MM.1S (cell line): ENCODE results near the gene FAM20A.

ENCODE experiments used
- EZH2 ChIP-seq: fragments of 300-600 bp; sonication (generic); optimal IDR thresholded peaks from 2 replicates; pipeline ENCODE3; 2017; ENCODE audit warnings: low read depth, mild to moderate bottlenecking, antibody characterized with exemption, low read length, mixed read lengths
- EZH2phosphoT487 ChIP-seq: fragments of 300-600 bp; sonication (generic); IDR thresholded peaks from 2 replicates; pipeline ENCODE4 v1.6.1; 2018; ENCODE audit warnings: antibody characterized with exemption, low read length
- TF ChIP-seq, protein P1 (sequence below): fragments of 300-600 bp; sonication (generic); IDR thresholded peaks from 2 replicates; pipeline ENCODE4 v1.5.1; 2016; ENCODE audit warnings: antibody characterized with exemption, low read length, mixed read lengths

DNA sequence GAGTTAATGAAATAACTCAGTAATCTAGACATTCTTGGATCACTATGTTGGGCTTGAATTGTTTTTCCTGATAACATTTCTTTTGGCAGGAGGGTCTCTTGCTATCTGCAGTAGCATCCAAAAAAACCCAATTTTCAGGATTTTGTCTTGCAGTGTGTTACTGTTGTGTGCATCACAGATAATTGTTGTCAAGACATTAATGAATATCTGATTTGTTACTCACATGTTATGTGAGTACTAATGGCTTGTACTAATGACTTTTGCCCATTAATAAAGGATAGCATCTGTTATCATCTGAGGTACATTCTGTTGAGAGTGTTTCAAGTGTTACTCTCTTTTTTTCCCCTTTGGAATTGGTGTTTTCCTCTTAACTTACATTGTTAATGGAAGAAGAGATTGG, 78.9 kb downstream of the FAM20A start:
- TF ChIP-seq EZH2 (no peak), EZH2phosphoT487 (no peak)
- TF ChIP-seq, protein P1, sequence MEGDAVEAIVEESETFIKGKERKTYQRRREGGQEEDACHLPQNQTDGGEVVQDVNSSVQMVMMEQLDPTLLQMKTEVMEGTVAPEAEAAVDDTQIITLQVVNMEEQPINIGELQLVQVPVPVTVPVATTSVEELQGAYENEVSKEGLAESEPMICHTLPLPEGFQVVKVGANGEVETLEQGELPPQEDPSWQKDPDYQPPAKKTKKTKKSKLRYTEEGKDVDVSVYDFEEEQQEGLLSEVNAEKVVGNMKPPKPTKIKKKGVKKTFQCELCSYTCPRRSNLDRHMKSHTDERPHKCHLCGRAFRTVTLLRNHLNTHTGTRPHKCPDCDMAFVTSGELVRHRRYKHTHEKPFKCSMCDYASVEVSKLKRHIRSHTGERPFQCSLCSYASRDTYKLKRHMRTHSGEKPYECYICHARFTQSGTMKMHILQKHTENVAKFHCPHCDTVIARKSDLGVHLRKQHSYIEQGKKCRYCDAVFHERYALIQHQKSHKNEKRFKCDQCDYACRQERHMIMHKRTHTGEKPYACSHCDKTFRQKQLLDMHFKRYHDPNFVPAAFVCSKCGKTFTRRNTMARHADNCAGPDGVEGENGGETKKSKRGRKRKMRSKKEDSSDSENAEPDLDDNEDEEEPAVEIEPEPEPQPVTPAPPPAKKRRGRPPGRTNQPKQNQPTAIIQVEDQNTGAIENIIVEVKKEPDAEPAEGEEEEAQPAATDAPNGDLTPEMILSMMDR: no peak
